ENCODE data around the gene GLT6D1.

DNA sequence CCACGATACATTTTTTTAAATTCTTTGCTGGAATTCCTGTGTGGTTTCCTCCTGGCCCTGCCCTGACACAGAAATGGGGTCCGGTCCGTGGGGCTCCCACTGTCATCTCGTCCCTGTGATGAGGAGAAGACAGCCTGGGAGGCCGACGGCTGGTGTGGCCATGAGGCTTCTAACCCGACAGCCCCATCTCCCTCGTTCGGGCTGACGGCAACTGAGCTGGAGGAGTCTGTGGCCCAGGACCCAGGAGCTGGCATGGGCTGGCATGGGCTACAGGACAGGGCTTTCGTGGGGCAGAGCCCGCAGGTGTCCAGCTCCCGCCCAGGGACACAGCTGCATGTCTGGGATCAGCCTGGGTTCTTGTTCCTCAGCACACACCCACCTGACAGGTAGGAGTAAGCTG, 37.6 kb upstream of the GLT6D1 start:
- TF ChIP-seq POLR2A (IDR thresholded peaks at IDR 0.05) (no peak), POLR2AphosphoS5 (IDR thresholded peaks at IDR 0.05) (no peak)
- TF ChIP-seq, protein P1, sequence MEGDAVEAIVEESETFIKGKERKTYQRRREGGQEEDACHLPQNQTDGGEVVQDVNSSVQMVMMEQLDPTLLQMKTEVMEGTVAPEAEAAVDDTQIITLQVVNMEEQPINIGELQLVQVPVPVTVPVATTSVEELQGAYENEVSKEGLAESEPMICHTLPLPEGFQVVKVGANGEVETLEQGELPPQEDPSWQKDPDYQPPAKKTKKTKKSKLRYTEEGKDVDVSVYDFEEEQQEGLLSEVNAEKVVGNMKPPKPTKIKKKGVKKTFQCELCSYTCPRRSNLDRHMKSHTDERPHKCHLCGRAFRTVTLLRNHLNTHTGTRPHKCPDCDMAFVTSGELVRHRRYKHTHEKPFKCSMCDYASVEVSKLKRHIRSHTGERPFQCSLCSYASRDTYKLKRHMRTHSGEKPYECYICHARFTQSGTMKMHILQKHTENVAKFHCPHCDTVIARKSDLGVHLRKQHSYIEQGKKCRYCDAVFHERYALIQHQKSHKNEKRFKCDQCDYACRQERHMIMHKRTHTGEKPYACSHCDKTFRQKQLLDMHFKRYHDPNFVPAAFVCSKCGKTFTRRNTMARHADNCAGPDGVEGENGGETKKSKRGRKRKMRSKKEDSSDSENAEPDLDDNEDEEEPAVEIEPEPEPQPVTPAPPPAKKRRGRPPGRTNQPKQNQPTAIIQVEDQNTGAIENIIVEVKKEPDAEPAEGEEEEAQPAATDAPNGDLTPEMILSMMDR (IDR thresholded peaks at IDR 0.05) = no peak

All from sigmoid colon (tissue), 4 donors.